Right lung (tissue), 5 donors: ENCODE measurements around the gene CIAO2B. TPM values are rescaled to one million over a fixed set of nuclear protein-coding genes. Genes with fewer than 3 reads are reported as not detected.
"Not testable (repeated sequence)": the region's sequence is repeated elsewhere in the genome, so short reads cannot be mapped to it uniquely, and the experiment has no call there.

Source experiments
- DNase-seq, 2 donors: peaks; one replicate each; pipeline ENCODE4 v3.0.0-alpha.2; 2013
- polyA plus RNA-seq, 5 donors: library from polyadenylated mRNA; unstranded; fragments of 120-200 nt; gene quantifications; one replicate each; pipeline versions ENCODE4 v1.2.1 to v1.2.3, GENCODE V29; 2013; ENCODE audit warnings: inconsistent platforms in 1 of 5, low replicate concordance in 1 of 5; ENCODE audit not compliant: insufficient read length in 5 of 5, insufficient read depth in 1 of 5

CIAO2B gene
- polyA plus RNA-seq, 5 donors, result 65.0 to 98.6 (median 80.7) TPM

- DNase-seq, result no peak
Observed at GRCh38 chr16:66940236-66940635, 6.0 kb upstream of the CIAO2B start.

DNA sequence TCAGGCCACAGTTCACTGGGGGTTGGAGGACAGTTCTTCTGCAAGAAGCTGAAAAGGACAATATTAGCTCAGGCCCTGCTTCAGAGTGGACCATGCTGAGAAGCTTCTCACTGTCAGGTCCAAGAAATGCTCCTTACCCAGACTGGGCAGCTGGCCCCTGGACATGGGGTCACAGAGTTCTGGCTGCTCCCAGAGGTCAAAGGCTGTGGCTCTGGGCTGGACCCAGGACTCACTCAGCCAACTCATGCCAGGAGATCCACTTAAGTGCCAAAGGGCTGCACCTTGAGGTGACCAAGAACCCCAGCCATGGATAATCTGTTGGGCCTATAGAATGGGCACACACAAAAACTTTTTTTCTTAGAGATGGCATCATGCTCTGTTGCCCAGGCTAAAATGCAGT is 5.2 kb upstream of the CIAO2B start:
- DNase-seq, result no peak

- DNase-seq, result no peak
Observed at GRCh38 chr16:66937725-66938337, 3.6 kb upstream of the CIAO2B start.

DNA sequence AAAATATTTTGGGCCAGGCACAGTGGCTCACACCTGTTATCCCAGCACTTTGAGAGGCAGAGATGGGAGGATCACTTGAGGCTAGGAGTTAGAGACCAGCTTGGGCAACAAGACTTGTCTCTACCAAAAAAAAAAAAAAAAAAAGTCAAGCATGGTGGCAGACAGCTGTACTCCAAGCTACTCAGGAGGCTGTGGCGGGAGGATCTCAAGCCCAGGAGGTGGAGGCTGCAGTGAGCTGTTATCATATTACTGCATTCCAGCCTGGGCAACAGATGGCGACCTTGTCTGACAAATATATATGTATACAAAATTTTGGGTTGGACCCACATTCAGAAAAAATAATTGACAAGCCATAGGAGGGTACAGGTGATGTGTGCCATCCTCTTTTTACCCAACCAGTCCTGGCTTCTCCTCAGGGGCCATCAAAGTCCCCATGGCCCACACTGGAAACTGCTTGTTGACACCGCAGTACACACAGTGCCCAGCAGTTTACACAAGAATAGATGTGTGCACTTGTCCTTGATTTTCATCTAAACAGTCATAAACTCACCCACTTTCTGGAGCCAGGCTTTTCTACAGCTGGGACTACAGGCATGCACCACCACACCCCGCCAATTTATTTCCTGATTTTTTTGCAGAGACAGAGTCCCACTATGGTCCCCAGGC is 2.8 kb upstream of the CIAO2B start:
- DNase-seq, result no peak

DNA sequence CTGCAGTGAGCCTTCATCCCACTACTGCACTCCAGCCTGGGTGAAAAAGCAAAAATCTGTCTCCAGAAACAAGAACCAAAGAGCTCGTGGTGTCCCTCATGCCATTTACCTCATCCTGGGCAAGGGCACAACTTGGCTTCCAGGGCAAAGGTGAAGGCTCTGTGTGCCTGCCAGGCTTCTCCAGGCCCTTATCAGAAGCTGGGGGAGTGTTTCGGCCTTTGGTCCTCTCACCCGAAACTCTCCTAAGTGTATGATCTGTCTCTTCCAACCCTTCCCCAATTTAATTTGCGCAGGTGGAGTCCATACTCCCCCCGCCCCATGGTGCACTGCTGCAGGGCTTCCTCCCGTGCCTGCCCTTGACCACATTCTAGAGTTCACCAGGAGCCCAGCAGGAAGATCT is 2.3 kb upstream of the CIAO2B start:
- no peak for DNase-seq

- DNase-seq, result no peak
Observed at GRCh38 chr16:66935314-66936011, 1.3 kb upstream of the CIAO2B start, which contains the start of gene CES2. Gene CES2, plus strand, starts transcription at chr16:66935516. Its CDS starts 120 bp downstream, at chr16:66935636.

GRCh38 chr16:66934839-66935313 is 674 bp upstream of the CIAO2B start:
- not testable (repeated sequence) for DNase-seq

GRCh38 chr16:66933776-66934137 is 445 bp downstream of the CIAO2B start:
- no peak for DNase-seq

GRCh38 chr16:66932076-66932475 is 2.1 kb downstream of the CIAO2B start:
- DNase-seq, result no peak

DNA sequence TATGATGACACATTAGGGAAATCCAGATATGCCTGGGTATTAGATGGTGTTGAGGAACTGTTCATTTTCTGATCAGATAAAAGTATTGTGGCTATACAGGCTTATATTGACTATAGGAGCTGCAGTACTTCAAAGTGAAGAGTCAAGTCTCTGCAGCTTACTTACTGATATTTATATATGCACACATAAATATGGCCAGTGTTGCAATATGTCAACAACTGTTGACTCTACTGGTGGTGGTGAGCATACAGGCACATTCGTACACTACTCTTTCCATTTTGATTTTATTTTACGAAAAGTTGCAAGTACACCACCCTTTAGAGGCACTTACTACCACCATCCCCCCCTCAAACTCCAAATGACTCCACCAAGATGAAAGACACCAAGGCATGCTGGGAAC is 2.5 kb downstream of the CIAO2B start:
- no peak for DNase-seq

DNA sequence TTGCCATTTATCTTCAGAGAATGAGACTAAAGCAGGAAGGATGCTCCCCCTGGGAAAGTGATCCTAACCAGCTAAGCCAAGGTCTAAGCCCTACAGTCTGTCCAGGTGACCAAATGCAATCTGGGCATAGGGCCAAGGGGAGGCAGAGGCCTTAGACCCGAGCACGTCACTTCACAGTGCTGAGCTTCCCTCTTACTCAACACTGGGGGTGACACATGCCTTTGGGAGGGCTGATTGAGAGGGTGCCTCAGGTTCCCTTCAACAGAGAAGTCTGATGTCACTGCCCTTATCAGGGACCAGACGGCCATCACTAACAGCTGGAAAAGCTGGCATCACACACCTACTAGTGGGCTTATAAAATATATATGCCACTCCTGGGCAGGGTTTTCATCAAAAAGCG is 4.0 kb downstream of the CIAO2B start:
- DNase-seq, result no peak

DNA sequence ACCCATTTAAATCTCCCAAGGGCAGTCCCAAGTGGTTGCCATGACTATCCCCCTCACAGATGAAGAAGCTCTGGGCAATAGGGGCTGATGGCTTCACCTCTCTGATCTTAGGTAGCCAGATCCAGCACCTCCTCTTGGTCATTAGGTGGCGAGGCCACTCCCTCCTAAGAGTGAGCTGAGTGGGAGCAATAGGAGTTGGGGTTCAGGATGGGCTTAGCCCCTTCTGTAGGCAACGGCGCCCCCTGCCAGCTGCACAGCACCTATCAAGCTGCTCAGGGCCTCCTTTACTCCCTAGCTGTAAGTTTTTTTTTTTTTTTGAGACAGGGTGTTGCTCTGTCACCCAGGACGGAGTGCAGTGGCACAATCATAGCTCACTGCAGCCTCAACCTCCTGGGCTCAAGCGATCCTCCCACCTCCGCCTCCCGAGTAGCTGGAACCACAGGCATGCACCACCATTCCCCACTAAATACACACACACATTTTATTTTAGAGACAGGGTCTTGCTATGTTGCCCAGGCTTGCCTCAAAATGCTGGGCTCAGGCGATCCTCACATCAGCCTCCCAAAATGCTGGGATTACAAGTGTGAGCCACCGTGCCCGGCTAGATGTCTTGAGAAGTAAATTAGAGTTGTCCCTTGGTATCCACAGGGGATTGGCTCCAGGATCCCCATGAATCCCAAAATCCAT is 5.4 kb downstream of the CIAO2B start:
- no peak for DNase-seq

- DNase-seq, result no peak
Observed at GRCh38 chr16:66927918-66928649, 6.1 kb downstream of the CIAO2B start.

DNA sequence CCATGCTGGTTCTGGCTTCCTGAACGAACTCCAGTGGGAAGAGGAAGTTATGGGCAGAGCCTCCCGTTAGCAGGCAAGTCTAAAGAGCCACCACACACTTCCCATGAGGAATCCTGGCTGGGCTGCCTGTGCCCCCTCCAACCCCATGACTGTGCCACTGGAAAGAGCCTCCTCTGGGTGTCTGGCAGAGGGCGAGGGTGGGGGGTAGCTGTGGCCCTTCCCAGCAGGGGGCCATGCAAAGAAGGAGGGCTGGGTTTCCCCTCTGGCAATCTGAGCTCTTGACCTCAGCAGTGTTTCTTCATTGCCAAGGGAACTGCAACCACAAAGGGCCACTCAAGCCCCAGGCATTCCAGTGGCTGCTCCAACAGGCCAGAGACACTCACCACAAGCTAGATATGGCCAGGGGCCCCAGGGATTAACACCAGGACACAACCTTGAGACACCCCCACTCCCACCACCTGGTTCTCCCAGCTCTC is 7.2 kb downstream of the CIAO2B start:
- DNase-seq, result peak in 1 of 2 donors; percentile 44

DNA sequence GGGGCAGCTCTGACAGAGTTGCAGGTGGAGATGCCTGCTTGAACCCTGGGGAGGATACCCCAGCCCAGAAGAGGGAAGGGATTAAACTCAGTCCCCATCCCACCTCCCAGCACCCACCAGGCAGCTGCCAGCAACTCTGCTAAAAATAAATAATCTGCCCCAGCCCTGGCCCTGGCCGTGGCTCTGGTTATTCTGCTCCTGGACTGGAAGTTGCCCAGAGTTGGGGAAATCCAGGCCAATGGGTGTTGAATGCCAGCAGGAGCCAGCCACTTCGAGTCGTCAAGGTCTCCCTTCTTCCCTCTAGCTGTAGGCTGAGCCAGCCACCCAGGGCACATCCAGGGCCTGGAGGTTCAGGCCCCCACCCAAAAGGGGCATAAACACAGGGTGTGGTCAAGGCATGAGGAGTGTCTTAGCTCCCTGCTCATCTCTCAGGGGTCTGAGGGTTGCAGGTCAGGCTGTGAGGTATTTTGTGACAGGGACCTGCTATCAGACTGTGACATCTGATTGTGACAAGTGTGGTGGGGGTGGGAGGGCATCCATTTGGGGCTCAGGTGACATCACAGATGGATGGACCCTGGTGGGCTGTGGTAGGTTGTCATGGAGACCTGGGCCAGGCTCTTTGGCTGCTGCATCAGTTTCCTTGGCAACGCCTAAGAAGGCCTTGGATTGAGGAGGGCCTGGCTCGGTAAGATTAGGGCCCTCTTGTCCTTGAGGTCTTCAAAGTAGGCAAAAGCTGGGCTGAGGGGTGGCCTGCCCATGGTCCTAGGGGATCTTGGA is 7.8 kb downstream of the CIAO2B start:
- DNase-seq, result no peak

DNA sequence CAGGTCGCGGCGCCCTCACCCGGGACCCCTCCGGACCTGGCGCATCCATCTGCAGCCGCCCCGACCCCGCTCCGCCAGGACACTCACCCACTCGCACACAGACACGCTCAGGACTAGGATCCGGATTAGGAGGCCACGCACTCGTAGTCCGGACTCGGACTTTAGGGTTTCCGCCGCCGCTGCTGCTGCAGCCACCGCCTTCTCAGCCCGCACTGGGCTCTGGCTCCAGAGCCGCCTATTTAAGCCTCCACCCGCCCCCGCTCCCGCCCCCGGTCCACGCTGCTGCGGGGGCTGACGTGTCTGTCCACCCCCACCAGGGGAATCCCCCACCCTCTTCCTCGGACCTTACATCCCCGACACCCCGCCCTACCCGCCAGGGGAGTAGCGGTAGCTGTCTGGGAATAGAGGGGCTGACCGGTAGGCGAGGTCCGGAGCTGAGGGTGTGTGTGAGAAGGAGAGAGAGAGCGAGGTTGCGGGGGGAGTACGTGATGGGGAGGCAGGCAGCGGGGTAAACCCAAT is 8.8 kb downstream of the CIAO2B start, which contains the start of gene RRAD:
RRAD (minus strand) TSS at position 214 of the 519 bp plus-strand sequence. CDS start 356 bp downstream, outside the sequence.
- no peak for DNase-seq

- no peak for DNase-seq
Observed at GRCh38 chr16:66924527-66925321, 9.5 kb downstream of the CIAO2B start.

- no peak for DNase-seq
Observed at GRCh38 chr16:66923866-66924265, 10.3 kb downstream of the CIAO2B start.

DNA sequence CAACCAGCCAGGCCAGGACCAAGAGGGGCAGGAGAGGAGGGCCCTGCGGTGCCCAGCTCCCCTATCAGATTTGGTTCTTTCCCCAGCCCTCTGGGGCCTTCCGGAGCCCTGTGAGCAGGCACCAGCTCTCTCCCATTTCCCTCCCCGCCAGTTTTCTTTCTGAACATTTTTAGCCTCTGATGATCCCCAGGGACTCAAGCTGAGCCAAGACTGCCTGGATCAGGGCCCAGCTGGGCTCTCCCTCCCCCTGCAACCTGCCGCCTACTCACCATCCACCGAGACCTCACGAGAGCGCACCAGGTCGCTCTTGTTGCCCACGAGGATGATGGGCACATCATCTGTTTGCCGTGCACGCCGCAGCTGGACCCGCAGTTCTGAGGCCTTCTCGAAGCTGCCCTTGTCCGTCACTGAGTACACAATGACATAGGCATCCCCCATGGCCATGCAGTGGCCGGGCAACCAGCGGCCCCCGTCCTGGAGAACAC is 10.9 kb downstream of the CIAO2B start:
- no peak for DNase-seq
